HG03280 (cell line): ENCODE data around the gene MITF.

Experiments used
- ATAC-seq: cut with Tn5 transposase; IDR thresholded peaks from one replicate; pipeline ENCODE4 v1.9.1; 2021; ENCODE audit warnings: mild to moderate bottlenecking, moderate library complexity; ENCODE audit not compliant: unreplicated experiment

Gene MITF

DNA sequence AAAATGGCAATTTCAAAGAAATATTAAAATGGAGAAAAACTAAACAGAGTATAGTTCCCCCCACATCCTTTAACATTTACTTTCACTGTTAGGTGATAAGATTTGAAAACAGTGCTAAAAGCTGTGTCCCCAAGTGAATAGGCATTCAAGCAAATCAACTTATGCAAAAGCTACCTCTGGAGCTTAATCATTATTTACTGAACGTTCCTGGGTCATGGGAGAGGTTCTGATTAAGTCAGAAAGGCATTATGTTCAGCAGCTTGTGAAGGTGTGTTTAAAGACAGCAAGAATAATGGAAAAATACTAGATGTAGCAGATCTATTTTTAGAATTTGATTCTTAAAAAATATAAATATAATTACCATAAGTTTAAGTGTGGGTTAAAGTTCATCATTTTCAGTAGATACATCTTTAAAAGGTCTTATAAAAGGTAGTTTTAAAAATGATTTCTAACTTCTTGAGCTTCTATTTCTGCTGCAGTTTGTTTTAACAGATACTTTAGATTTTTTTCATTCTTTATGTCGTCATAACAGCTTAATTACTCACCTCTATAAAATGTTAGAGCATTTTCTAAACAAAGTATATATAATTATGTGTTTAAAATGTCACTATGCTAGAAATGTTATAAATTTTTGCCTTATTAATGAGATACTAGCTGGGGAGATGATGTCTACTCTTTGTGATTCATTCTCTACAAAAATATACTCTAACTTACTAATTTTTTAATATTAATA, 127.9 kb downstream of the MITF start:
- no peak for ATAC-seq

DNA sequence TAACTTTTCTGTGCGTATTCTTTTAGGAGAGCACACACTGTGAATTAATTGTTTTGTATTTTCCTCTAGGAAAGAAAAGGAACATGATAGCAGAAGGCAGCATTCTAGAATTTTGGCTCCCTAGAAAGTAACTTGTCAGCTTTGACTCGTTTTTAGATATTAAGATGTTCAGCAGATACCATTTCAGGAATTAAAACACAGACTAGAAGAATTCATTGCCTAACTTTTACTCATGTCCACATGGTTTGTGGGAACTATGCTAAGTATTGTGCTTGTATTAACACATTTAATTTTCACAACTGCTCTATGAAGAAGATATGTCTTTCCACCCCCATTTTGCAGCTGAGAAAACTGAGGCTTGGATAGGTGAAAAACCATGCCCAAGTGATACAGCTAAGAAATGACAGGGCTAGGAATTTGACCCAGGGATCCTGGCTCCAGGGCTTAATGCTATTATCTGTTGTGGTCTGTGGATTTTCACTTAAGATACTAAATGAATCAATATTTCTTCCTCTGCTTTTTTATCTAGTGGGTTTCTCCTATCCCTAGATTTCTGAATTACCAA, 128.8 kb downstream of the MITF start:
- ATAC-seq = no peak

DNA sequence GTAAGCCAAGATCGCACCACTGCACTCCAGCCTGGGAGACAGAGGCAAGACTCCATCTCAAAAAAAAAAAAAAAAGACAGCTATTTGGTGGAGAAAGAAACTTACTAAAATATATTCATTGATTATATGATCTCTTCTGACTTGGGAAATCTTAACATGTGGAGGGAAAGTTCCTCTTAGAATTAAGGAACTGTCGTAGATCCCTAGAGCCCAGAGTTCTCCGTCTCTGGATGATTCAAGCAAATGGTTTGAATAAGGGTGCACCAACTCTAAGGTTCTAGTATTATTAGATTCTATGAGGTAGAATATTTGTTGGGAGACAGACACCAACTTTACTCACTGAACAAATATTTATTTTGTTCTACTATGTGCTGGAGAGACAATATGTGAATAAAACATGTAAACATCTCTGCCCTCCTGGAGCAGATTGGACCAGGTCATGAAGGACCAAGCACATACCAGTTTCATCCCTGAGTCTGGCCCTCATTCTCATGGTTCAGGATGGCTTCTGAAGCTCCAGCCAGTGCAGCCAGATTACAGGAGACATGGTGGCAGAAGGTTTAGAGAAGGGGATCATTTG, 129.7 kb downstream of the MITF start:
- no peak for ATAC-seq

DNA sequence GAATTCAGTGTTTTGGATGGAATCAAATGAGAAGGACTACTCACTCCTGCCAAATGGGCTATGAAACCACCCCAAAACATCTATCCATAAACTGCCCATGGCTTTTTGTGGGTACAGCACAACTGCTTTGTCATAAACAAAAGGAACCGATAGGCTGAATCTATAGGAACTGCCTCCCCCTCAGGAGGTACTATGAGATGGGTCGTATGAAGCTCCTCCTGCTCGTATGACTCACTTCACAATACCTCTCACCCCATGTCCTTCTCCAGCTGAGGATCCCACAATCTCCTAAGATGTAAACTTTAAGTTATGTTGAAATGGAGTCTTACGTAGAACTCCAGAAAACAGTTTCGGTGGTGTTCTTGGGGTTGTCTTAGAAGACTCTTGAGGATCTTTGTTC, 130.4 kb downstream of the MITF start:
- ATAC-seq = no peak

DNA sequence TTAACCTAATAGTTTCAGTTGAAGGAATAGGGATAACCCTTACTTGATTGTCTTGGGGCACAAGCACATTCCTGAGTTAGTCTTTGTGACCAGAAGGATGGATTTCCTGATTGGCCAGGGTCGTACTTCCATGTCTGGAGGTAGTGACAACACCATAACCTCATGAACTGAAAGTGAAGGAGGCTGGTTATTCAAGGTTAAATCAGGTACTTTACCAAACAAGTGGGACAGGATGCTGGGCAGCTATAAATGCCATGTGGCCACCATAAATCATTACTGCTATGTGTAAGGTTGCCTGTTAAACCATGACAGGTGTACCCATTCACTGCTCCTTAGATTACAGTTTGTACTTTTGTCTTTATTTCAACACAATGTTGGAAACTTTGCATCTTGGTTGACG, 132.0 kb downstream of the MITF start:
- ATAC-seq = no peak

DNA sequence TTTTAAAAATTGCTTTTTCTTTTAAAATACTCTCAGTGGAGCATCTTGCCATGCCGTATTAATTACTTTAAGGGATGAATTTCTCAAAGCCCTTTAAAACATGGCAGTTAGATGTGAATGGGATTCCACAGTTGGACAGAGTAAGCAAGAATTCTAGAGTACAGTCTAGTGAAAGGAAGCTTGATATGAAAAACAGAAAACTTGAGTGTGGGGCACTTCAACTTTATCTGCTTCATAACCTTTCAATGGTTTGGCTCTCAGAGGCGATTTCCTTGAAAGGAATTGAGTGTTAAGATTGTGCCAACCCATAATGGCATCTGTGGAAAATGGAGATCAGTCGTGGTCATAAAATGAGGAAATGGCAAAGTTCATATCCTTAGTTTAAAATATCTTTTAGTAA, 132.6 kb downstream of the MITF start:
- ATAC-seq = no peak

DNA sequence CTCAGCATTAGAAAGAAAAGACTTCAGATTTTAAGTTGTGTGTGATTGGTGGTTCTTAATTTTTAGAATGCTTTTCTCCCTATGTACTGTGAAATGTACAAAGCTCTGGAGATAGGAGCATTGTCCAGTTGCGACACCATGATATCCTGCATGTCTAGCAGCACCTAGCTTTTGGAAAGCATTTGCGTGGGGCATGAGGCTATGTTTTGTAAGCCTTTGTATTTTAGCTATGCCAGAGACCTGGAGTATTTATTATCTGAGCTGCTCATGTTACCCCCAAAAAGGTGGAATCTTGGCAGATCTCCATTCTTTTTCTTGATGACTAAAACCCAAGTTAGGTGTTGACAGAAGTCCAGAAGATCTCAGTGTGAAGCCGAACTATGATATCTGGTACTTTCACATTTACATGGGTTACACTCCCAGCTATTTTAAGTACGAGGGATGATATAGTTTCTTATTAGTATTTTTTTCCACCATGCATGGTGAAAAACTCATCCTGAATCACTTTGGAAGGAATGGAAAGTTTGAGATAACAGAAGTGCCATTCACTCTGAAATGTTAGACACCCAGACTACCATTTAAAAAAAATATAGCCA, 133.6 kb downstream of the MITF start:
- no peak for ATAC-seq

DNA sequence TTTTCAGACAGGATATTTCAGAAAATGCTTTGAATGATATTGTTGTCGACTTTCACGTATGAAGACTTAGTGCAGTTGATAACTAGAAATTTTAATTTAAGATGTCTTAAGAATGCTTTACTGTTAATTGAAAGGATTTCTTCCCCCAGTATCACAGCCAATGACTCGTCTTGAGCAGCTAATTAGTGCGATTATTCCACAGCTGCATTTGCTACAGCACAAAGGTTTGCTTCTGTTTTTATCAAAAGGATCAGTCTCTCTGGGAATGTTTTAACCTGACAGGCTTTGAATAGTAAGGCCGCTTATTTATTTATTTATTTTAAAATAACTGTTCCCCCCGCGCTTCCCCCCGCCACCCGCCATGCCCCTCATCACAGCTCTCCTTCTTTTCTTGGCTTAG, 136.8 kb downstream of the MITF start:
- ATAC-seq = no peak

DNA sequence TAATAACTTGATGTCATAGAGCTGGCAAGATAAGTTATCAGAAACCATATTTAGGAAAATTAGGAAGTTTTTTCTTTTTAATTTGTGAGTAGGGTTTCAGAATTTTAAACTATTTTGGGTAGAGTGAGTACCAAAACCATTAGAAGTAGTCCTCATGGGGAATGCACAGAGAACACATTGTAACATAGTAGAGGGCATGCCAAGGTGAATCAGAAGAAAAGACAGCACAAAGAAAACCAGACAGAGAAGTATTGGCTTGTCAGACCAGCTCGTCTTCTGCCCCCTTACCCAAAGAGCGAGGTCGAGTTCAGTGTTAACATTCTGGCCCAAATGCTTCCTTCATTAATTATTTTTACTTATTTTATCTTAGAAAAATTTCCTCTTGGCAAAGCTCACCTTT, 139.0 kb downstream of the MITF start:
- no peak for ATAC-seq

DNA sequence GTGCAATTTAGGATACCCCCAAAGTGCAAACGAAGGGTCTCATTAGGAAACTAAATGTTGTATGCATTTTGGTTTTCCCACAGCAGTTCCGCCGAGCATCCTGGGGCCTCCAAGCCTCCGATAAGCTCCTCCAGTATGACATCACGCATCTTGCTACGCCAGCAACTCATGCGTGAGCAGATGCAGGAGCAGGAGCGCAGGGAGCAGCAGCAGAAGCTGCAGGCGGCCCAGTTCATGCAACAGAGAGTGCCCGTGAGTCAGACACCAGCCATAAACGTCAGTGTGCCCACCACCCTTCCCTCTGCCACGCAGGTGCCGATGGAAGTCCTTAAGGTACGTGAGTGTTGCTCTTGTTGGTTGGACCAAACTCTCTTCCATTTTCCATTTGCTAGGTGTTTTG, 139.8 kb downstream of the MITF start:
- no peak for ATAC-seq

DNA sequence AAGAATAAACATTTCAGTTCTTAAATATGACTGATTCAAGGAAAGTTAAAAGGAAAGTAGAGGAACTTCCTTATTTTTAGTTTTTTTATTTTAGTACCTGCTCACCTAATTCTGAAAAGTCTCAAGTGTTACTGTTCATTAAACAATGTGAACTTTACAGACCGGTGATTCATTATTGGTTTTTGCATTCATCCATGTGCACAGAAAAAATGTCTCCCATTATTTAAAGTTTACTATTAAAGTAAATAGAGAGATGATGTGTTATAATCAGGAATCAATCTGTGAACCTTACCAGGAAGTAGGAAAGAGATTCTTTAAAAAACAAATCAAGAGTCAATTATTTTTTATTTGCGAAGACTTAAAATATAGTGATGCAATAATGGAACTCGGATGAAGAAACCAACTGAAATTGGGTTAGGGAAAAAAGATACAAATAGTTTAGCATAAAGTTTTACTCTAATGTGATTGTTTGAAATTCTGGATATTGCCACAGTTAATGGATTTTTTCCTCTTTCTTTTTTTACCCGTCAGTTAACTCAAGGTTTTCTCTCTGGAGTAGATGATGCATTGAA, 140.9 kb downstream of the MITF start:
- no peak for ATAC-seq

DNA sequence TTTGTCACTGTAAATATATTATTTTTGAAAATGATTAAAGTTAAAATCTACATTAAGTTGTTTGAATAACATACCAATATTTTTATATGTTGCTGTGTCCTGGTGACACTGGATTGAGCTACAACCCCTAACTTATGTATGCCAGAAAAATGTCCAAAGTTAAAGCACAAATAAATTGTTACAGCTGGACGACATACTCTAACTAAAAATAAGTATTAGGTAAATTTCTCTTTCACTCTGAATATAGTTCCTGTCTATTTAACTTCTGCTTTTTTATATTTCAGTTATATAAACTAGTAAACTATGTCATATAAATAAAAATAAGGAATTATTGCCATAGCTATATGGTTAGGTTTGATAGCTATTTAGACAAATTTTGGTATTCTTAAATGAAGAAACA, 141.8 kb downstream of the MITF start:
- ATAC-seq = no peak

DNA sequence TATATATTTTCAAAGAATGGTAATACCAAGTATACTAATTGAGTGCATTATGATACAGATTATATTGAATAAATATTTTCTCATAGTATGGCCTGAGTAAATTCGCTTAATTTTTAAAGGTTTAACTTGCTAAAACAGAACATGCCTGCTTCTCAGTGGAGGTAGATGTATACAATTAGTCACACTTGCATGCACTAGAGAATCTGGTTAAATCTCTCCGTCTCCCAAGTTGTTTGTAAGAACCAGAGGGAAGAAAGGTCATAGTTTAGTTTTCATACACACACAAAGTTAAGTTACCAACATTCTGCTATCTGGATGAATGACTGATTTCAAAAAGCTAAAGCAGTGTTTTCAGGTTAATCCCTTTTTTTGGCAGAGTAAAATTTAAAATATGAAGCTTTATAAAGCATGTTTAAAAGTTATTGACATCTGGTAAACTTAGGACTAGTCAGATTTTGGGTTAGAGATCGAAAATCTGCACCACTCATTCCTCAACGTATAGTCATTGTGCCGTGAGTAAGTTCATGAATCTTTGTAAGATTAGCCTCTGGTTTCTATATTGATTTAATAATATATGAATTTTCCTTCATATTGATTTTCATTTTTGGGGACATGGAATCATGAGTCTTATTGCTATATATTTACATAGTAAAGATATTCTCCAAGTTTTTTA, 142.6 kb downstream of the MITF start:
- ATAC-seq = no peak

DNA sequence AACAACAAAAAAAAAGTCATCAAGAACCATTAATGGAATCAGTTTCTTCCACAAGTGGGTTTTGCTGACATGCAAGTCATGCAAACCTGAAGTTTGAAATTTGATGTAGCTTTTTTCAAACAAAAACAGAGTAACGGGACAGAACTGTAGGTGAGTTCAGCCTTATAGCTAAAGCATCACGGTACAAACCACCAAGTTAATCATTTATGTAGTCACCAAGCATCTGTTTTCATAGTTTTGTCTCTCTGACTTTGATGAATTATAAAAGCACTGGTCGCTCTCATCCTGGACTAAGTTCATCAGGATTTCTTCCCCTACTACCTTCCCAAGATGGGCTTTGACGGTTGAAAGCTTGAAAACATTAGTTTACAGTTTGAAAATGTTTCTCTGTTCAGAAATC, 143.3 kb downstream of the MITF start:
- ATAC-seq = no peak

DNA sequence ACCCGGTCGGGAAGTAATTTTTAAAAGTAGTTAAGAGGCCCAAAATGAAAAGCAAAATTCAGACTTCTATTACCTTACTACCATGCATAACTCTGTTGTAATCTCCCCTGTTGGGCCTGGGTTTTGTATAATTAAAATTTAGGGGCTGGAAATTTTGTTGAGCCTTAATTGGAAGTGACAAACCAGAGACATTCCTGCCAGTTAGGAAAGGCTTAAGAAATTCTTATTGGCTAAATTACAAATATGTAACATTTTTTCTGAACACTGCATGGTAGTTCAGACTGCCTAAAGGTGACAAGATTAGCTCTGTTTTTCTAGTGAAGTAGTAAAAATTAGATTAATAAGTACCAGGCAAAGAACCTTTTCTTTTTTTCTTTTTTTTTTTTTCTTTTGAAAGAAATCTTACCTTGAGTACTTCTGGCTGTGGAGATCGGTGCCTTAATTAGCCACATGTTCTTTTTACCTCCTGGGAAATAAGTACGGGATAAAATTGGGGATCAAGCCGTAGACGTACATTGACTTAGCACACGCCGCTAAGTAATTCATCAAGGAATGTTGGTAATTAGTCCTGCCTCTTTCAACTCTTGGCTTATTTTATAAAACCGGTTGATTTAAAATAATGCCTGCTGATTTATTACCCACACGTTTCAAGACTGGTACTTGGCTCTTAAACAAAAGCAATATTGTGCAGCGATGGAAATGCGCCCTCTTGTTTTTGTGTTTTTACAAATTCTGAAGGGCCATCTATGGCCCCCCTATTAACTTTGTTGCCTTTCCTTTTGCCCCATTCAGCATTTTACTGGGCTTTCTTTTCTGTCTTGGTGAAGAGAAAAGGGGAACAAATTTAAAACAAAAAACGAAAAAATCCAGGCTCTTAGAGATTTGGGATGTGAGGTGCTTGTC, 149.0 kb downstream of the MITF start:
- ATAC-seq = no peak

DNA sequence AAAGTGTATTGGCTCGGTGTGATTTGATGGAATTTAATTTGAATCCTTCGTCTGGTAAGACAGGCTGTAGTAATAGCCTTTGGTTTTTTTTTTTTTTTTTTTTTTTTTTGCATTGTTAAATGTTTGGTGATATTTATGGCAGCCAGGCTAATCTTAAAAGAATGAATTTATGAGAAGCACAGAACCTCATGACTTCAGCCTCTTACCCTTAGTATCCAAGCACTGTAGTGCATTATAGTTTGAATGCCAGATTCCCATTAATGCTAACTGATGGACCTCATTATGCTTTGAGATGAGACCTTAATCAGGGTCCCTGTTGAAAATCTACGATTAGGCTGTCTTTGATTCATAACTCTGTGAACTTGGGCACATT, 149.7 kb downstream of the MITF start:
- ATAC-seq = no peak

DNA sequence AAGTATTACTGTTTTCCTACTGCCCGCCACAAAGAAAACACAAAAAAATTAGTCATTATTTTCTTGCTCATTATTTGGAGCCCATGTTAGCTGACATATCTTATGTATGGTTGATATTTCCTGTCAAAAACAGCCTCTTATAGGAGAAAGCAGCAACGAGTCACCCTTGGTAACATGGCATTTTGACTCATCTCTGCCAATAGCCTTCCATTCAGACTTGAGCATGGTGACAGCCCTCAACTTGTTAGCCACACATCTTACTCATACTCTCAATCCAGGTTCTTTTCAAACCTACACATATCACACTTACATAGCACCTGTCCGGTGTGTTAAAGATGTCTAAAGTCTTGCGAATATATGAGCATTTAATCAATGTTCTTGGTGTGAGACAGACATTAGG, 150.8 kb downstream of the MITF start:
- no peak for ATAC-seq

DNA sequence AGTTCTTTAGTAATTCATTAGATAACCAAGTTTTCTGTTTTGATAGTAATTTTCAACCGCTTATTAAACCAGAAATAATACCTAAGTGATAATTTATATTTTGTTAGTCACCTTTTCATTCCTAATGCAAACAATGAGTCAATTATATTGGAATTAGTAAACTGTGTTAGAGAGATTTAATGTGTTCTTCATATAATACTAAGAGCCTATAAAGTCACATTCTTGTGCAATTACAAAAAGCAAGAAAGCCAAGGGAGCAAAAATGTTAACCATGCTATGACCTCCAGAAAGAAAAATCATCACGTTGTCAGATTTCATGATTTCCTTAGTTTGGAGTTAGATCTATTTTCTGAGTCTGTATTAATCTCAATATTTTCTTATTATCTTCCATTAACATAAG, 151.4 kb downstream of the MITF start:
- no peak for ATAC-seq

DNA sequence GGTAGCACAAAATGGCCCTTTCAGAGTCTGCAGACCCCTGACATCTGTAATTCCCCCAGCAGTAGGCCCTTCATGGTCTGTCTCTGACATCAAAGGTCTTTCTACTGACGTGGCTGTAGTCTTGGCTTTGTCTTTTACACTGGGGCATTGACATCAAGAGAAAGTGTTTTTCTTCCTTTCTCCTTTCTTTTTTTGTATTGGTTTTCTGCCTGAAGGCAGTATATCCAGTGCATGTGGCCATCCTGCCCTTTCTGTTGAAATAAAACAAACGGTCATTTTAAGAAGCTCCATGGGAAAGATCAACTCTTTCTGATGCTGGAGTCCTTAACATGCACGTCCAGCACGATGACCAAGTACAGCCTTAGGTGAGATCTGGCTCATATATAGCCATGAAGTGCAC, 153.4 kb downstream of the MITF start:
- ATAC-seq = no peak

DNA sequence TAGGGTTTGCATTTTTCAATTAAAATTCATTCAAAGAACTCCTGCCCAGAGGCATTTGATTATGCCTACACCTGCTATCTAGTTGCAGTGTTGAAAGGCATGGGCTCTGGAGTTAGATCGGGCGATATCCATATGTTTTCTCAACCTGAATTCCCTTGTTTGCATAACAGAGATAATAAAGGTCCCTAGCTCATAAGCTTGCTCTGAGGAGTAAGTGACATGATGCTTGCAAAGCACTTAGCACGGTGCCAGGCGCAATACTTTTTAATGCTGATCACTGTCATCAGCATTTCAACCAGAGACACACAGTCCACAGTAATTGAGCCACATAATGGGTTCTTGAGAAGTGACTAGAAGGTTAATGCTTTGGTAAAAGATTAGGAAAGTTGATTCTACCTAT, 154.0 kb downstream of the MITF start:
- ATAC-seq = no peak
